Measurements from ENCODE around the gene FOXA1.

GRCh38 chr14:37603688-37604251 lies 8.7 kb upstream of the FOXA1 start:
- TF ChIP-seq POLR2AphosphoS5 (IDR thresholded peaks at IDR 0.05; ENCODE audit: low read depth, low read length) (no peak), SIN3A (IDR thresholded peaks at IDR 0.05; ENCODE audit: borderline replicate concordance, insufficient read depth, low read length) (no peak), FOXP2 (optimal IDR thresholded peaks at IDR 0.05; ENCODE audit: borderline replicate concordance, extremely low read depth, extremely low read length, insufficient read depth) (no peak), REST (IDR thresholded peaks at IDR 0.05; ENCODE audit: insufficient read depth in 1 of 2, low read depth in 2 of 2, low read length in 2 of 2) (no peak)
